ENCODE results near the gene SUPT3H.

DNA sequence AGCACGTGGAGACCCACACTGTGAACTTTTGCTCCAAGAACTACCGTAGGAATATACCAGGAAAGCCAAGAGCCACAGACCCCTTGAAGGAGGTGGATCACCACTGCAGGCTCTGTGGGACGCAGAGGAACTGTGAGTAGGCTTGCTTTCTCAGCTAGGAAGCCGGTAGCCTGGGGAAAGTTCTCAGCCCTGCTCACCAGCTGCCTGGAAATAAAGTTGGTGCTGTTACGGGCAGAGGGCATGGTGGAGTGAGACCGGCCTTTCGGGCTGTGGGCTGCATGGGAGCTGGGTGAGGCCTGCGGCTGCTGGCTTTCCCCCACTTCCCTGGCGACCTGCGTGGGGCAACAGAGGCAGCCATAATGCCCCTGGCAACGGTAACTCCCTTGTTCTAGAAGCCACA is 422.6 kb downstream of the SUPT3H start:
- TF ChIP-seq EZH2 (IDR thresholded peaks at IDR 0.05) (no peak), POLR2AphosphoS5 (IDR thresholded peaks at IDR 0.05; ENCODE audit: borderline replicate concordance, low read depth, low read length) (no peak), FOXP2 (optimal IDR thresholded peaks at IDR 0.05; ENCODE audit: control extremely low read depth, extremely low read length, insufficient read depth) (no peak)

Measured in SK-N-MC (cell line).